OCI-LY3 (cell line): ENCODE data around the gene GPR15LG.

Experiments
- EZH2phosphoT487 ChIP-seq: fragments of 200-600 bp; shearing (Covaris generic); IDR thresholded peaks from 2 replicates; pipeline ENCODE4 v1.6.1; 2018; ENCODE audit warnings: antibody characterized with exemption, mixed run types, low read depth
- TF ChIP-seq, protein P1 (sequence below): fragments of 200-600, 300-600 bp; sonication (generic); IDR thresholded peaks from 2 replicates; pipeline ENCODE4 v1.5.1; 2014; ENCODE audit warnings: antibody characterized with exemption, low read length, low read depth

- TF ChIP-seq, protein P1, sequence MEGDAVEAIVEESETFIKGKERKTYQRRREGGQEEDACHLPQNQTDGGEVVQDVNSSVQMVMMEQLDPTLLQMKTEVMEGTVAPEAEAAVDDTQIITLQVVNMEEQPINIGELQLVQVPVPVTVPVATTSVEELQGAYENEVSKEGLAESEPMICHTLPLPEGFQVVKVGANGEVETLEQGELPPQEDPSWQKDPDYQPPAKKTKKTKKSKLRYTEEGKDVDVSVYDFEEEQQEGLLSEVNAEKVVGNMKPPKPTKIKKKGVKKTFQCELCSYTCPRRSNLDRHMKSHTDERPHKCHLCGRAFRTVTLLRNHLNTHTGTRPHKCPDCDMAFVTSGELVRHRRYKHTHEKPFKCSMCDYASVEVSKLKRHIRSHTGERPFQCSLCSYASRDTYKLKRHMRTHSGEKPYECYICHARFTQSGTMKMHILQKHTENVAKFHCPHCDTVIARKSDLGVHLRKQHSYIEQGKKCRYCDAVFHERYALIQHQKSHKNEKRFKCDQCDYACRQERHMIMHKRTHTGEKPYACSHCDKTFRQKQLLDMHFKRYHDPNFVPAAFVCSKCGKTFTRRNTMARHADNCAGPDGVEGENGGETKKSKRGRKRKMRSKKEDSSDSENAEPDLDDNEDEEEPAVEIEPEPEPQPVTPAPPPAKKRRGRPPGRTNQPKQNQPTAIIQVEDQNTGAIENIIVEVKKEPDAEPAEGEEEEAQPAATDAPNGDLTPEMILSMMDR = no peak
- TF ChIP-seq EZH2phosphoT487 = no peak
Measured at GRCh38 chr10:84188815-84189214, 15.2 kb downstream of the GPR15LG start.
